Liver (tissue), 9 donors: ENCODE results near the gene PRR13. TPM values are rescaled to one million over a fixed set of nuclear protein-coding genes. Genes with fewer than 3 reads are reported as not detected.
"Not testable (repeated sequence)": the region's sequence is repeated elsewhere in the genome, so short reads cannot be mapped to it uniquely, and the experiment has no call there.

Source experiments
- DNase-seq: peaks from one replicate; pipeline ENCODE4 v3.0.0-alpha.2; 2017; ENCODE audit warnings: low spot score
- H3K27ac ChIP-seq, 2 donors: one replicate each; pipeline ENCODE4 v1.7.0; 2013; ENCODE audit warnings: inconsistent platforms in 2 of 2, low read length in 2 of 2, control low read depth in 1 of 2, low read depth in 1 of 2, mild to moderate bottlenecking in 1 of 2
- H3K27me3 ChIP-seq, 4 donors: one replicate each; pipeline versions ENCODE4 v1.6.1 to v1.7.0; 2013; ENCODE audit warnings: low read length in 3 of 4, inconsistent platforms in 1 of 4, mild to moderate bottlenecking in 1 of 4, moderate library complexity in 1 of 4; ENCODE audit not compliant: control insufficient read depth in 4 of 4, insufficient read depth in 4 of 4
- H3K36me3 ChIP-seq, 4 donors: one replicate each; pipeline versions ENCODE4 v1.6.1 to v1.7.0; 2013; ENCODE audit warnings: low read length in 3 of 4, mild to moderate bottlenecking in 3 of 4, low read depth in 1 of 4, moderate library complexity in 1 of 4; ENCODE audit not compliant: control insufficient read depth in 4 of 4, insufficient read depth in 3 of 4
- H3K4me1 ChIP-seq, 4 donors: one replicate each; pipeline versions ENCODE4 v1.6.1 to v1.7.0; 2013; ENCODE audit warnings: low read length in 3 of 4, mild to moderate bottlenecking in 3 of 4, moderate library complexity in 1 of 4; ENCODE audit not compliant: control insufficient read depth in 4 of 4, insufficient read depth in 4 of 4
- H3K4me3 ChIP-seq, 3 donors: one replicate each; pipeline versions ENCODE4 v1.6.1 to v1.7.0; 2013; ENCODE audit warnings: low read length in 3 of 3, control low read depth in 1 of 3, low read depth in 1 of 3, mild to moderate bottlenecking in 1 of 3
- H3K9ac ChIP-seq, 2 donors: one replicate each; pipeline ENCODE4 v1.7.0; 2013; ENCODE audit warnings: low read length in 2 of 2, mild to moderate bottlenecking in 2 of 2, moderate library complexity in 2 of 2, control low read depth in 1 of 2, low read depth in 1 of 2
- H3K9me3 ChIP-seq, 4 donors: one replicate each; pipeline versions ENCODE4 v1.6.1 to v1.7.0; 2013; ENCODE audit warnings: low read length in 3 of 4; ENCODE audit not compliant: control insufficient read depth in 4 of 4
- FOXA1 ChIP-seq: IDR thresholded peaks from 2 replicates; pipeline ENCODE4 v1.6.1; 2016; ENCODE audit warnings: antibody characterized with exemption
- FOXA2 ChIP-seq: IDR thresholded peaks from 2 replicates; pipeline ENCODE4 v1.6.1; 2016; ENCODE audit warnings: antibody characterized with exemption
- GABPA ChIP-seq, 2 donors: IDR thresholded peaks in 1 of 2; conservative IDR thresholded peaks in 1 of 2; 2 replicates each; pipeline ENCODE4 v1.6.1; 2016; ENCODE audit warnings: antibody characterized with exemption in 2 of 2, mild to moderate bottlenecking in 1 of 2, moderate library complexity in 1 of 2
- HNF4A ChIP-seq, 2 donors: conservative IDR thresholded peaks; 2 replicates each; pipeline ENCODE4 v1.6.1; 2016; ENCODE audit warnings: antibody characterized with exemption in 2 of 2, mild to moderate bottlenecking in 2 of 2
- HNF4G ChIP-seq: IDR thresholded peaks from 2 replicates; pipeline ENCODE4 v1.6.1; 2016; ENCODE audit warnings: antibody characterized with exemption
- JUND ChIP-seq, 2 donors: IDR thresholded peaks; 2 replicates each; pipeline ENCODE4 v1.6.1; 2016; ENCODE audit warnings: antibody characterized with exemption in 2 of 2
- NR2F2 ChIP-seq: IDR thresholded peaks from 2 replicates; pipeline ENCODE4 v1.6.1; 2016; ENCODE audit warnings: antibody characterized with exemption
- RAD21 ChIP-seq, 2 donors: IDR thresholded peaks; 2 replicates each; pipeline ENCODE4 v1.6.1; 2016; ENCODE audit warnings: antibody characterized with exemption in 2 of 2, mild to moderate bottlenecking in 2 of 2
- RXRA ChIP-seq, 2 donors: IDR thresholded peaks; 2 replicates each; pipeline ENCODE4 v1.6.1; 2017 to 2018; ENCODE audit warnings: antibody characterized with exemption in 2 of 2, mild to moderate bottlenecking in 1 of 2
- TAF1 ChIP-seq: conservative IDR thresholded peaks from 2 replicates; pipeline ENCODE4 v1.6.1; 2016; ENCODE audit warnings: antibody characterized with exemption, mild to moderate bottlenecking
- YY1 ChIP-seq: IDR thresholded peaks from 2 replicates; pipeline ENCODE4 v1.6.1; 2016; ENCODE audit warnings: antibody characterized with exemption, mild to moderate bottlenecking
- WGBS: extraction: QIAGEN DNeasy Blood & Tissue Kit; methylation state at CpG from one replicate; pipeline ENCODE4 v1.1.7; 2013; 5-methylcytosine and 5-hydroxymethylcytosine counted together
- polyA plus RNA-seq, 2 donors: library from polyadenylated mRNA; stranded (reverse) in 1 of 2; unstranded in 1 of 2; fragments of 200-250 nt in 1 of 2; fragments of >200 nt in 1 of 2; fragmentation: Nextera tagmentation in 1 of 2; extraction: Ambion mirVana in 1 of 2; gene quantifications; one replicate each; pipeline versions ENCODE4 v1.2.1 to v1.2.3, GENCODE V29; 2013 to 2015
- total RNA-seq, 2 donors: library from RNA; depleted of rRNA; stranded (reverse); fragments of >200 nt; gene quantifications; one replicate each; pipeline ENCODE4 v1.2.3, GENCODE V29; 2014
- TF ChIP-seq, protein P1 (sequence below): IDR thresholded peaks from 2 replicates; pipeline ENCODE4 v1.6.1; 2016; ENCODE audit warnings: antibody characterized with exemption
- TF ChIP-seq, protein P2 (sequence below): IDR thresholded peaks from 2 replicates; pipeline ENCODE4 v1.6.1; 2016; ENCODE audit warnings: antibody characterized with exemption
- TF ChIP-seq, protein P3 (sequence below): IDR thresholded peaks from 2 replicates; pipeline ENCODE4 v1.6.1; 2016; ENCODE audit warnings: antibody characterized with exemption
- TF ChIP-seq, protein P4 (sequence below): fragments of 150-350 bp; IDR thresholded peaks from 2 replicates; pipeline ENCODE4 v1.5.1; 2017; ENCODE audit warnings: improper control_type of control experiment, low read depth, low read length; ENCODE audit not compliant: missing input control
- donor health status: healthy.
- donor health status: healthy.
- donor health status: healthy.
- donor health status: healthy.
- donor health status: healthy.

The PRR13 gene
- total and polyA plus RNA-seq, 4 donors = 18.2 to 107 (median 61.3) TPM

DNA sequence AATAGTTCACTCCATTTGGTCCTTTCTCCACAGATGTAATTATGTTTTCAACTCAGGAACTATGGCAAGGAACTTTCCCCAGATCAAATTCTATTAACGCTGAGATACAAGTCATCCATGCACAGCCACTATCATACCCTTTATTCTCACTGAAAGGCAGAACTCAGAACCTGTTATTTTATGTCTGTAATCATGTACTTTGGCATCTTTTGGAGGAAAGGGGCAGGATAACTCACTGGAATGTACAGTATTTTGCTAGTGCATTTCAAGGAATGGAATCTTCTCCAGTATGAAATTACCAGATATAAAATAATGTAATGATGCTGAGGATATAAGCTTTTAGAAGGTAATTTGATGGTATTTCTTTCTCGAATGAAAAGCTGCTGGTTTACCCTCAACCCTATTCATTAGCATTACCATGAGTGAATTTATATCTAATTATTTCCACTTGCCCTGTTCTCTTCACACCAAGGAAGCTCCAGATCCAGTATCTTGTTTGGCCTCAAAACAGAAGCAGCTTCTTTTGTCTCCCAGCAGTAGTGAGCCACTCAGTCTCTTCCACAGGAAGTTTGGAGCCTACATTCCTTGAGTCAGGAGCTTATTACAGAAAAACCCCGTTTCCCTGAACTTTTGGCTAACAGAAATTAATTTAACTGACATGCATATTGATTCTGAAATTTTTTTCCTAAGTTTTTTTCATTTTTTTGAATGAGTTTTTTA lies 27.9 kb upstream of the PRR13 start (continued):
- TF ChIP-seq TAF1 (no peak), HNF4A (conservative IDR thresholded peaks at IDR 0.05) (no peak), YY1 (no peak)

DNA sequence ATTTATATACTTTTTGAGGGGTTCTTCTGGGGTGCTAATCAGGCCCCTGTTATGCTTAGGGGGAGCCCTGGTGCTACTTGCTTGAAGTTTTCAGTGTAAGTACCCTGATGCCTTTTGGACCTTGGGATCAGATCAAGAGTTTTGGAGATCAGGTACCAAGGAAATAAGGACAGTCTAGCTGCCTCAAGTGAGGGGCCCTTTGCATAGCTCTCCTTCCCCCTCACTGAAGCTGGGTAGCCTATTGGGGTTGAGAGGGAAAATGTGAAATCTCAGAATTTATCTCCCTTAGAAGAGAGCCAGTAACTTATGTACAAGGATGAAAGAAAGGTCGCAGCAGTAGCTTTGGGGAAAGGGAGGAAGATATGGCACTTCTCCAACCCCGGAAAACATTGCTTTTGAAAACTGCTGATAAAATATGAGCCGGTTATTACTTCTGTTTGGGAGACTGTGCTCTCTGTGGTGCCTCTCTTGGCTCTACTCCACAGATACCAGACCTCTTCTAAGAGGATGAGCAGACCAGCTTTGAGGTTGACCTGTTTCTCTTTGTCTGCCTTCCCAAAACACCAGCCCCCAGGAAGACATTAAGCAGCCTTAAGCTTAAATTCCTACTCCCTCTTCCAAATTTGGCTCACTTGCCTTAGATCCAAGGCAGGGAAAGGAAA lies 26.6 kb upstream of the PRR13 start:
- TF ChIP-seq NR2F2 = peak; percentile 25
- TF ChIP-seq, protein P1, sequence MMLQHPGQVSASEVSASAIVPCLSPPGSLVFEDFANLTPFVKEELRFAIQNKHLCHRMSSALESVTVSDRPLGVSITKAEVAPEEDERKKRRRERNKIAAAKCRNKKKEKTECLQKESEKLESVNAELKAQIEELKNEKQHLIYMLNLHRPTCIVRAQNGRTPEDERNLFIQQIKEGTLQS = no peak
- no peak for DNase-seq
- Histone ChIP-seq H3K9me3 (no peaks in the 10 kb centered on the region), H3K27ac (no peak overlapping the region), H3K27me3 (no peaks in the 10 kb centered on the region), H3K36me3 (peaks cover 3 to 23% (median 21%) of the 10 kb centered on the region in 4 donors), H3K9ac (no peak overlapping the region), H3K4me3 (no peak overlapping the region), H3K4me1 (peaks cover 0 to 2% (median 0%) of the 10 kb centered on the region in 4 donors)
- WGBS = 53% methylated on average over 3 of the region's 3 CpGs

DNA sequence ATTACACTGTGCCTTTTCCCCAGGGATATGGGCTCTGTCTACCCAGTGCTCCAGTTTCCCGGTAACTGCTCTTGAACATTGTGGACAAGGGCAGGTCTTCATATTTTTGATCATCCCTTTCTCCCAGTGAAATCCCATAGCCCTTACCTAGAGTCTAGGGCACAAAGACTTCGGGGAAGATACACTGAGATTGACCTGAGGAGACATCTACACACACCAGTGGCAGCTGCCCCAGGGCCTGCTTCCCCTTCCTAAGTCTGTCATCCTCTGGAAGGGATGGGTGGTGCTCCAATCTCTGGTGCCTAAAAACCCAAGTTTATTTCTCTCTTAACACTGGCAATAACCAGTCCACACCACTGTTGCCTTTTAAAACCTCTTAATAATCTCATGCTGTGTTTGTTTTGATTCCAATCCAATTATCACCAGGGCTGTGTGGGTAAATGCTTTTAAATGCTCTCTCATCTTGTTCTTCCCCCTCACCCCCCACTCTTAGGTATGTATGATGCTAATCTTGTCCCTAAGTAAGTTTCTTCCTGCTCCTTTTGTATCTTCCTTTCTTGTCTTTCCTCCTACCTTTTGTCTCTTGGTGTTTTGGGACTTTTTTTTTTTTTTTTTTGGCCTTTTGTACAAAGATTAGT lies 25.7 kb upstream of the PRR13 start:
- not testable (repeated sequence) for H3K9ac ChIP-seq, H3K4me3 ChIP-seq, H3K27me3 ChIP-seq, H3K4me1 ChIP-seq, H3K27ac ChIP-seq, H3K9me3 ChIP-seq, DNase-seq
- 78% methylated on average over 2 of the region's 2 CpGs for WGBS
- peaks cover 1 to 19% (median 17%) of the 10 kb centered on the region in 4 donors for H3K36me3 ChIP-seq

DNA sequence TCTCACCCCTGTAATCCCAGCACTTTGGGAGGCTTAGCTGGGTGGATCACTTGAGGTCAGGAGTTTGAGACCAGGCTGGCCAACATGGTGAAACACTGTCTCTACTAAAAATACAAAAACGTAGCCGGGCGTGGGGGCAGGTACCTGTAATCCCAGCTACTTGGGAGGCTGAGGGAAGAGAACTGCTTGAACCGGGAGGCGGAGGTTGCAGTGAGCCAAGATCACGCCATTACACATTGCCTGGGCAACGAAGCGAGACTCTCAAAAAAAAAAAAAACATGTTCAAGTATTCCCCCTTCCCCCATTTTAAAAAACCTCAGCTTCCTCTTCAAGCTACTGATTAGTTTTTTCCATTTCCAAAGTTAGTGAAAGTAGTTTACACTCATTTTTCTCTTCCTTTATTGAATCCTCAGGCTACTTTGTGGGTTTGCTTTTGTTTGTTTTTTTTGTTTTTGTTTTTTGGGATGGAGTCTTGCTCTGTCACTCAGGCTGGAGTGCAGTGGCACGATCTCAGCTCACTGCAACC lies 24.2 kb upstream of the PRR13 start:
- H3K9me3 ChIP-seq, H3K9ac ChIP-seq, H3K27me3 ChIP-seq, H3K36me3 ChIP-seq, DNase-seq, H3K27ac ChIP-seq, H3K4me1 ChIP-seq, H3K4me3 ChIP-seq: not testable (repeated sequence)
- WGBS = 80% methylated on average over 9 of the region's 9 CpGs

DNA sequence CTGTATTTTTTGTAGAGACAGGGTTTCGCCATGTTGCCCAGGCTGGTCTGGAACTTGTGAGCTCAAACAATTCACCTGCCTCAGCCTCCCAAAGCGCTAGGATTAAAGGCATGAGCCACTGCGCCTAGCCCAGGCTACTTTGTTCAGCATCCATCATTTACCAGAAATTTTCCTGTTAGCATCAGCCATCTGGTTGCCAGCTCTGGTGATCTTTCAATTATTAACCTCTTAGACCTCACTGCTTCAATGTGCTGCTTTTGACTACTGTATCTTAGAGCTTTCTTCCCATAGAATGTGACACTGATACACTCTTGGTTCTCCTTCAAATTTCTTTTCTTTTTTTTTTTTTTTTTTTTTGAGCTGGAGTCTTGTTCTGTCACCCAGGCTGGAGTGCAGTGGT lies 23.3 kb upstream of the PRR13 start:
- no peak overlapping the region for H3K9ac ChIP-seq
- no peak for DNase-seq
- TF ChIP-seq RXRA (IDR thresholded peaks at IDR 0.05) = no peak
- TF ChIP-seq FOXA1 = no peak
- no peak for TF ChIP-seq YY1
- no peak for TF ChIP-seq HNF4G
- TF ChIP-seq JUND (IDR thresholded peaks at IDR 0.05) = no peak
- no peak for TF ChIP-seq HNF4A (conservative IDR thresholded peaks at IDR 0.05)
- TF ChIP-seq, protein P2, sequence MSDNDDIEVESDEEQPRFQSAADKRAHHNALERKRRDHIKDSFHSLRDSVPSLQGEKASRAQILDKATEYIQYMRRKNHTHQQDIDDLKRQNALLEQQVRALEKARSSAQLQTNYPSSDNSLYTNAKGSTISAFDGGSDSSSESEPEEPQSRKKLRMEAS = no peak
- TF ChIP-seq, protein P3, sequence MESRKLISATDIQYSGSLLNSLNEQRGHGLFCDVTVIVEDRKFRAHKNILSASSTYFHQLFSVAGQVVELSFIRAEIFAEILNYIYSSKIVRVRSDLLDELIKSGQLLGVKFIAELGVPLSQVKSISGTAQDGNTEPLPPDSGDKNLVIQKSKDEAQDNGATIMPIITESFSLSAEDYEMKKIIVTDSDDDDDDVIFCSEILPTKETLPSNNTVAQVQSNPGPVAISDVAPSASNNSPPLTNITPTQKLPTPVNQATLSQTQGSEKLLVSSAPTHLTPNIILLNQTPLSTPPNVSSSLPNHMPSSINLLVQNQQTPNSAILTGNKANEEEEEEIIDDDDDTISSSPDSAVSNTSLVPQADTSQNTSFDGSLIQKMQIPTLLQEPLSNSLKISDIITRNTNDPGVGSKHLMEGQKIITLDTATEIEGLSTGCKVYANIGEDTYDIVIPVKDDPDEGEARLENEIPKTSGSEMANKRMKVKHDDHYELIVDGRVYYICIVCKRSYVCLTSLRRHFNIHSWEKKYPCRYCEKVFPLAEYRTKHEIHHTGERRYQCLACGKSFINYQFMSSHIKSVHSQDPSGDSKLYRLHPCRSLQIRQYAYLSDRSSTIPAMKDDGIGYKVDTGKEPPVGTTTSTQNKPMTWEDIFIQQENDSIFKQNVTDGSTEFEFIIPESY = no peak
- TF ChIP-seq GABPA (IDR thresholded peaks at IDR 0.05 in 1 of 2, conservative IDR thresholded peaks at IDR 0.05 in 1 of 2) = no peak
- TF ChIP-seq FOXA2 = no peak
- TF ChIP-seq TAF1 = no peak
- TF ChIP-seq, protein P4, sequence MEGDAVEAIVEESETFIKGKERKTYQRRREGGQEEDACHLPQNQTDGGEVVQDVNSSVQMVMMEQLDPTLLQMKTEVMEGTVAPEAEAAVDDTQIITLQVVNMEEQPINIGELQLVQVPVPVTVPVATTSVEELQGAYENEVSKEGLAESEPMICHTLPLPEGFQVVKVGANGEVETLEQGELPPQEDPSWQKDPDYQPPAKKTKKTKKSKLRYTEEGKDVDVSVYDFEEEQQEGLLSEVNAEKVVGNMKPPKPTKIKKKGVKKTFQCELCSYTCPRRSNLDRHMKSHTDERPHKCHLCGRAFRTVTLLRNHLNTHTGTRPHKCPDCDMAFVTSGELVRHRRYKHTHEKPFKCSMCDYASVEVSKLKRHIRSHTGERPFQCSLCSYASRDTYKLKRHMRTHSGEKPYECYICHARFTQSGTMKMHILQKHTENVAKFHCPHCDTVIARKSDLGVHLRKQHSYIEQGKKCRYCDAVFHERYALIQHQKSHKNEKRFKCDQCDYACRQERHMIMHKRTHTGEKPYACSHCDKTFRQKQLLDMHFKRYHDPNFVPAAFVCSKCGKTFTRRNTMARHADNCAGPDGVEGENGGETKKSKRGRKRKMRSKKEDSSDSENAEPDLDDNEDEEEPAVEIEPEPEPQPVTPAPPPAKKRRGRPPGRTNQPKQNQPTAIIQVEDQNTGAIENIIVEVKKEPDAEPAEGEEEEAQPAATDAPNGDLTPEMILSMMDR = no peak
- TF ChIP-seq, protein P1 = no peak
- TF ChIP-seq RAD21 (IDR thresholded peaks at IDR 0.05) = no peak
- 89% methylated on average over 3 of the region's 3 CpGs for WGBS
- peaks cover 0 to 4% (median under 1%) of the 10 kb centered on the region in 4 donors for H3K4me1 ChIP-seq
- no peak overlapping the region for H3K27ac ChIP-seq
- H3K4me3 ChIP-seq = no peak overlapping the region
- no peaks in the 10 kb centered on the region for H3K27me3 ChIP-seq
- peaks cover 0 to 4% (median 2%) of the 10 kb centered on the region in 4 donors for H3K36me3 ChIP-seq
- H3K9me3 ChIP-seq = no peaks in the 10 kb centered on the region
